ENCODE data around the gene SLC4A3.
"Not testable (repeated sequence)": the region's sequence is repeated elsewhere in the genome, so short reads cannot be mapped to it uniquely, and the experiment has no call there.

Gene SLC4A3

GRCh38 chr2:219648963-219649362 lies 21.5 kb downstream of the SLC4A3 start:
- DNase-seq: no peak

- no peak for DNase-seq
These were observed 23.2 kb downstream of the SLC4A3 start for GRCh38 chr2:219650426-219651248.

GRCh38 chr2:219651656-219652055 lies 24.2 kb downstream of the SLC4A3 start:
- not testable (repeated sequence) for DNase-seq

- no peak for DNase-seq
These were observed 29.1 kb downstream of the SLC4A3 start for GRCh38 chr2:219656526-219656925.

- no peak for DNase-seq
These were observed 30.9 kb downstream of the SLC4A3 start for GRCh38 chr2:219658196-219658846.

- DNase-seq: no peak
These were observed 31.4 kb downstream of the SLC4A3 start for GRCh38 chr2:219658874-219659273.

- no peak for DNase-seq
These were observed 33.9 kb downstream of the SLC4A3 start for GRCh38 chr2:219661197-219661954.

- no peak for DNase-seq
These were observed 34.5 kb downstream of the SLC4A3 start for GRCh38 chr2:219661955-219662395.

GRCh38 chr2:219662566-219662965 lies 35.1 kb downstream of the SLC4A3 start:
- DNase-seq: no peak

- no peak for DNase-seq
These were observed 35.8 kb downstream of the SLC4A3 start for GRCh38 chr2:219663116-219663762.

- DNase-seq: no peak
These were observed 36.6 kb downstream of the SLC4A3 start for GRCh38 chr2:219664041-219664440.

- peak; percentile 74 for DNase-seq
These were observed 37.5 kb downstream of the SLC4A3 start for GRCh38 chr2:219664944-219665343.

- no peak for DNase-seq
These were observed 38.5 kb downstream of the SLC4A3 start for GRCh38 chr2:219665926-219666325.

- no peak for DNase-seq
These were observed 40.9 kb downstream of the SLC4A3 start for GRCh38 chr2:219668316-219668715.

GRCh38 chr2:219670386-219670785 lies 43.0 kb downstream of the SLC4A3 start:
- DNase-seq: no peak

- no peak for DNase-seq
These were observed 43.8 kb downstream of the SLC4A3 start for GRCh38 chr2:219671279-219671678.

- DNase-seq: no peak
These were observed 45.0 kb downstream of the SLC4A3 start for GRCh38 chr2:219672406-219672805.

GRCh38 chr2:219675221-219675620 lies 47.8 kb downstream of the SLC4A3 start:
- DNase-seq: peak; percentile 66

- DNase-seq: no peak
These were observed 49.2 kb downstream of the SLC4A3 start for GRCh38 chr2:219676586-219676985.

- no peak for DNase-seq
These were observed 51.6 kb downstream of the SLC4A3 start for GRCh38 chr2:219679041-219679440.

- no peak for DNase-seq
These were observed 52.1 kb downstream of the SLC4A3 start for GRCh38 chr2:219679571-219679970.

- no peak for DNase-seq
These were observed 53.7 kb downstream of the SLC4A3 start for GRCh38 chr2:219680958-219681693.

Measured in NCI-H2171 treated with DMSO at 0.1 percent for 48 hours (cell line).